Gastroesophageal sphincter (tissue), 3 donors: ENCODE data around the gene SEMA5B.

ENCODE experiments used
- CTCF ChIP-seq, 4 experiments: fragments of 200-600 bp in 2 of 4; fragments of 450-650 bp in 2 of 4; sonication (generic) in 1 of 4; IDR thresholded peaks; one replicate each; pipeline ENCODE4 v1.5.1; 2017 to 2019; ENCODE audit warnings: antibody characterized with exemption in 4 of 4, mild to moderate bottlenecking in 2 of 4, moderate library complexity in 2 of 4
- POLR2A ChIP-seq, 2 donors: fragments of 450-650 bp; IDR thresholded peaks; one replicate each; pipeline ENCODE4 v1.6.1; 2017; ENCODE audit warnings: antibody characterized with exemption in 2 of 2, mild to moderate bottlenecking in 2 of 2, moderate library complexity in 1 of 2
- POLR2AphosphoS5 ChIP-seq: sonication (generic); formaldehyde crosslinking; IDR thresholded peaks from one replicate; pipeline ENCODE4 v1.6.1; 2017; ENCODE audit warnings: antibody characterized with exemption

- TF ChIP-seq CTCF (IDR thresholded peaks at IDR 0.05) (peak; percentile 88 to 93 (median 90)), POLR2AphosphoS5 (no peak), POLR2A (IDR thresholded peaks at IDR 0.05) (no peak)
Measured at GRCh38 chr3:122942937-122943827, 84.4 kb downstream of the SEMA5B start.
